ENCODE measurements around the gene TPRA1.
"Not testable (repeated sequence)": the region's sequence is repeated elsewhere in the genome, so short reads cannot be mapped to it uniquely, and the experiment has no call there.

The TPRA1 gene

DNA sequence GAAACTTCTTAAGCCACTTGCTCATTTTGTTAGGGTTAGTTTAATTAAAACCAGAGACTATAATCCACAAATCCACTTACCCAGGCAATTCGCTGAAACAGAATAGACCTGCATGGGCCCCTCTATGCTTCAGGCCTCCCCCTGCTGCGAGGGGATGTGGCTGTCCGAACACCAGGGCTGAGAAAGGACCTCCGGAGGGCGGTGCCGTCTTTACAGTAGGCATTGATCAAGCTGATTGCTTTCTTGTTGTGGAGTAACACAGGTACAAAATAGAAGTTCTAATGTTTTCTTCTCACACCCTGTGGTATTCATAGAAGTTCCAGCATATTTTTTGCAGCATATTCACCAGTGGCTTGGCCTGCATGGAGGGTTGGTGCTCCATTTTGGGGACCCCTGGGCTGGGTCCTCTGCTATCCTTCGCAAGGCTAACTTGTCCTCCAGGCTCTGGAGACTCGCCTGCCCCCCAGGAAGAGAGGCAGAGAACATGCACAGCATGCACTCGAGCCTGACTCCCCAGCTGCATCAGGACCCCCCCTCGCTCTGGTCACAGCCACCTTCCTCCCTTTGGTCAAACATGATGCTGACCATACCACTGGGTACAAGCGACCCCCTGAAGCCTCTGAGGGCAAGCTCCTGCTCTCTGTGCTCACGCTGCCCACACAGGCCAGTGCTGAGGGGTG lies 55.3 kb downstream of the TPRA1 start:
- no peak for FAIRE-seq

DNA sequence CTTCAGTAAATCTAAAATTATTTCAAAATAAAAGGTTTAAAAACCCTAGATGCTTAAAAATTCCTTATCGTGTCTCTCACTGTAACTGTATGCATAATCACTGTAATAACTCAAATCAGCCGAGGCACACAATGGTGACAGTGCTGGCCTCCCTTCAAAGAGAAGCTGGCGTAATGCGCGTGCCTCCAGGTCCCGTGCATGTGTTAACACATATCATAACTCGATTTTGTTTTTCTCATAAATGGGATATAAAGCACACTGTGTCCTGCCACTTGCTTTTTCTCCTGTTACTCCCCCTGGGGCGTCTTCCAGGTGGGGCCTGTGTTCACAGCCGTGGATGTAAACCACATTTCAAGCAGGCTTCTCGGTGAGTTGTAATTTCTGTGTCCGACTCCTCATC lies 56.0 kb downstream of the TPRA1 start:
- no peak for FAIRE-seq

DNA sequence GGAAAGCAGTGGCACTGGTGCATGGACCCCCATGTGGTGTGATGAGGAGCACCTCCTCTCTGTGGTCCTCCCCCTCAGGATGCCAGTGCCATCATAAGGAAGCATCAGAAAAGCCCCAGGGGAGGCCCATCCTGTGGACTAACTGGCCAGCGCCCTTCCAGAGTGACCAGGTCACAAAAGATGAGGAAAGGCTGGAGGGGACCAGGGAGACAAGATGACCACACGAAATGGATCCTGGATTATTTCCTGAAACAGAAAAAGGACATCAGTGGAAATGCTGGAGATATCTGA lies 56.4 kb downstream of the TPRA1 start:
- no peak for FAIRE-seq

DNA sequence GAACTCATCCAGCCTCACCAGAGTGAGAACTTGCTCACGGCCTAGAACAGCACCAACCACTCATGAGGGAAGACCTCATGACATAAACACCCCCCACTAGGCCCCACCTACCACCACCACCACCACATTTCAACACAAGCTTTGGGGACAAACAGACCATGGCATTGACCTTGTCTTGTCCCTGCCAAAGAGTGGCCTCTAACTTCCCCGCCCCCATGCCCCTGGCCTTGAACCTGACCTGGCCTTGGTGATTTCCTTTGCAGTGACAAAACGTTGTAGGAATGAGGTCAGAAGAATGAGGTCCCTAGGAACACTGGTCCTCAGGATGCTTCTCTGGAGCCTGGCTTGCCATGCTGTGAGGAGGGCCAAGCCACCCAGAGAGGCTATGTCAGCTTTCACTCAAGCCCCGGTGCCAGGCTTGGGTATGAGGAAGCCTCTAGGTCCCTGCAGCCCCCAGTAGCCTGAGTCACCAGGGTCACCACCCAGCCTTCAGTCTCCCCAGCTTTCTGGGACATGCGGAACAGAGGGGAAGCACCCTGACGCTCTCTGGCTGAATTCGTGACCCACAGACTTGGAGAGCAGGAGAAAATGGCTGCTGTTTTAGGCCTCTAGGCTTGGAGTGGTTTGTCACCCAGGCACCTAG lies 57.9 kb downstream of the TPRA1 start:
- FAIRE-seq, result no peak

DNA sequence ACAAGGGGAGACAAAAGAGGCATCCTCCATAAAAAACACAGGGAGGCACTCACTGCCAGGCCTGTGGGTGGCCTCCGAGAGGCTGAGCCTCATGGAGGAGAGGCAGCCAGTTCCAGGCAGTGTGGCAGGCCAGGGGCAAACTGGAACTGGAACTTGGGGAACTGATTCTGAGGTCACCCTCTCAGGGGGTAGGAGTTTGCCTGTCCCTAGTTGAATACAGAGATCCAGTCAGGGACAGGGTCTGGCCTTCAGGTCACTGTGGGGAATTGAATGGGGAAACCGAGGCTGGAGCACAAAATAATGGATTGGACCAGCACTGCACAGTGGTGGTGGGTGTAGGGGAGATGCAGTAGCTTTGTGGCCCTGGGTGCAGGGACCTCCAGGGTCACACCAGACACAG lies 58.7 kb downstream of the TPRA1 start:
- no peak for FAIRE-seq

DNA sequence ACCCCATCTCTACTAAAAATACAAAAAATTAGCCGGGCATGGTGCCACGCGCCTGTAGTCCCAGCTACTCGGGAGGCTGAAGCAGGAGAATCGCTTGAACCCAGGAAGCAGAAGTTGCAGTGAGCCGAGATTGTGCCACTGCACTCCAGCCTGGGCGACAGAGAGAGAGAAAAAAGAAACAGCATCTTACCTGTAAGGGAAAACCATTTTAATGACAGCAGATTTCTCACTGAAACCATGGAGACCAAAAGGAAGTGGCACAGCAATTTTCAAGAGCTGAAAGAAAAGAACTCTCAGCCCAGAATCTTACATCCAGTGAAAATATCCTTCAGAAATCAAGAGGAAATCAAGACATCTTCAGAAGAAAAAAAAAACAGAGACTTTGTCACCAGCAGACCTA lies 59.7 kb downstream of the TPRA1 start:
- not testable (repeated sequence) for FAIRE-seq

DNA sequence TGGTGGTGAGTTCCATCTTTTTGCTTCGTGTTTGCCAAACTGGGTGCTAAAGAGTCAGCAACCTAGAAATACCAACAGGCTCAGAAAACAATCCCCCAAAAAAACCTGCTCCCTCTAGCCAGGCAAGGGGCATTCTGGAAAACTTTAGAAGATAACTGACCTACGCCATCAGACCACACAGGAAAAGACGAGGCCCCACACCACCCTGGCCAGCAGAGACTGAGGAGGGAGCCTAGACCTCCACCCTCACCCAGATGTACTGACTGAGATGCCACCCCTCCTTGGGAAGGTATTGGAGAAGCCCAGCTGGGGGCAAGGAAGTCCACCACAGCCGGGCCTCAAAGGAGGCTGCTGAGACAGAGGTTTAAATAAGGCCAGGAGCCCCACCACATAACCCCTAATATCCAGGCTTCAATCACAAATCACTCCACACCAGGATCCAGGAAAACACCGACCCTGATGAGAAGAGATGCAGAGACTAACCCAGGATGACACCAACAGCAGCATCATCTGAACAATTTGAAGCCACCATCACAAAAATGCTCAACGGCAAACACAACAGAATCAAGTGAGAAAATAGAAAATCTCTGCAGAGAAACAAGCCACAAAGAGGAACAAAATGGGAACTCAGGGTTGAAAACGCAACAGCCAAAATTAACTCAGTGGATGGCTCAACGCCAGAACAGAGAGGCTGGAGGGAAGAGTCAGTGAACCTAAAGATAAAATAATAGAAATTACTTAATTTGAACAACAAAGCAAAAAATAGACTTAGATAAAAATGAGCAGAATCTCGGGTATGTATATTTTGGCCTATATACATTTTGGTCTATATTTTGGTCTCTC lies 61.0 kb downstream of the TPRA1 start:
- no peak for FAIRE-seq

DNA sequence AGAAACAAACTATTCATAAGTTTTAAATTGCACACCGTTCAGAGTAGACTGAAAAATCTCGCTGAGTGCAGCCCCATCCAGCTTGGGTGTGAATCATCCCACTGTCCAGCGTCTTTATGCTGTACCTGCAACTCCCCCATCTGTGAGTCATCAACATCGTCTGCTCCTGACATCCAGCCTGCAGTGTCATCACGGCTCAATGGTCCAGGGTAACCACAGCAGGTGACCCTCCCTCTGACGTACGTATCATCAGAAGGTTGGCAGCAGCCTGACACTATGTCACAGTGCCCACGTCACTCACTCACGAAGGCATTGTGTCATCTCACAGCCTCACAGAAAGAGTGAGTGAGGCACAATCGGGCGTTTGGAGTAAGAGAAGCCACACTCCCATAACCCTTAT lies 65.2 kb downstream of the TPRA1 start:
- FAIRE-seq, result no peak

DNA sequence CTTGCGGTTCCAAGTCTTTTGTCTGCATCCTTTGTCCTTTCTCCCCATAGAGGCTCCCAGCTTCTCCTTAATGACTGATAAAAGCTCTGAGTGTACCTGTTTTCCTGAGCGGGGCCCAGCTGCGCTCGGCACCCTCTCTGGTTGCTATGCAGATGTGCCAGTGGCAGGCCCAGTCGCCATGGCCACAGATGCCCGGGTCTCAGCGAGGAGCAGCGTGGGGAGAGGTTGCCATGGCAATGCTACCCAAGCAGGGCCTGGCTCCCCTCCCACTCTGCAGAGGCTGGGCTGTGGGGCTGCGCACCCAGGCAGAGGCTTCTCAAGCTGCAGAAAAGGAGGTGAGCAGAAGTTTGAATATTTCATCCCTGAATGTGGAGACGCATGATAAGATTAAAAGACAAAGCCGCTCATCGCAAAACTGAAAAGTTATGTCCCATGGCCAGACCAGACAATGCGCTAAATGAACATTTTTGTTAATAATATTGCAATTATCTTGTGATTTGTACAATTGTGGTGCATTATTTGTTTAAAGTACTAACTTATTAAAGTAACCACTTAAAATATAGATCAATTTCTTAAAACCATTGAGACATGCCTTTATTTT lies 66.1 kb downstream of the TPRA1 start:
- no peak for FAIRE-seq

Measured in G401.6 (cell line).